Measurements from ENCODE around the gene OR5A2. TPM values are rescaled to one million over a fixed set of nuclear protein-coding genes. Genes with fewer than 3 reads are reported as not detected.

Gene OR5A2
- total RNA-seq, 2 experiments from 2014 or later: not detected

Other genes with a start within 250 kb of the OR5A2 start
- not detected for gene MPEG1, start 213.5 kb downstream of the OR5A2 start, total RNA-seq
- gene OR5AN1, start 67.5 kb downstream of the OR5A2 start, total RNA-seq: not detected
- gene OR5A1, start 10.1 kb upstream of the OR5A2 start, total RNA-seq: not detected
- not detected for gene OR4D6, start 30.5 kb upstream of the OR5A2 start, total RNA-seq
- not detected for gene OR4D10, start 46.9 kb upstream of the OR5A2 start, total RNA-seq
- gene OR4D11, start 77.2 kb upstream of the OR5A2 start, total RNA-seq: not detected
- not detected for gene OR4D9, start 85.1 kb upstream of the OR5A2 start, total RNA-seq
- gene OSBP, start 189.4 kb upstream of the OR5A2 start, total RNA-seq: 10 to 100 TPM; 36.6 to 38.0 TPM
- gene PATL1, start 242.6 kb upstream of the OR5A2 start, total RNA-seq: 10 to 100 TPM; 56.7 to 62.6 TPM